HepG2 (cell line): ENCODE data around the gene KMT5C. TPM values are rescaled to one million over a fixed set of nuclear protein-coding genes. Genes with fewer than 3 reads are reported as not detected.

Experiments
- ATAC-seq: fragments of 200-7000 bp; cut with Tn5 transposase; 3 replicates; pipeline ENCODE4 v1.9.1; 2020; ENCODE audit warnings: mild to moderate bottlenecking, moderate library complexity
- BruUV-seq: library from RNA; stranded (reverse); fragments of 400-500 nt; replicated peaks from 2 replicates; lab custom pipeline; 2021; lab: Mats Ljungman, UMichigan
- CTCF ChIA-PET: fragments of 300-600 bp; formaldehyde crosslinking; extraction: SDS; loops from one replicate; lab custom pipeline; 2021; ENCODE audit warnings: low total read pairs, inconsistent platforms, low intra/inter-chr PET ratio; lab: Yijun Ruan, JAX
- POLR2A ChIA-PET: fragments of 350-600 bp; sonication (Branson Sonifier 250); formaldehyde crosslinking; loops from one replicate; lab custom pipeline; 2020; ENCODE audit warnings: antibody characterized with exemption, inconsistent platforms; lab: Yijun Ruan, JAX
- DNase-seq: peaks from one replicate; pipeline ENCODE4 v3.0.0-alpha.2; 2015; ENCODE audit warnings: low spot score
- FAIRE-seq: peaks from 3 replicates; lab custom pipeline; 2011; peaks lifted over from hg19 to GRCh38; lab: Jason Lieb, UNC
- H2AFZ ChIP-seq: one replicate; pipeline ENCODE4 v1.6.1; 2011; ENCODE audit warnings: low read length, inconsistent platforms
- H3K27ac ChIP-seq: fragments of 300-600 bp; 3 replicates; pipeline ENCODE4 v1.8.0; 2011; ENCODE audit warnings: mixed run types, mild to moderate bottlenecking, mixed read lengths, low read length, inconsistent platforms; ENCODE audit not compliant: insufficient read depth; ENCODE audit errors: extremely low read length
- H3K27me3 ChIP-seq, 2 experiments: fragments of 200-600 bp in 1 of 2; 2 replicates in 1 of 2; 3 replicates in 1 of 2; pipeline versions ENCODE4 v1.6.0 to v1.8.0; 2011; ENCODE audit warnings: low read length in 2 of 2, mild to moderate bottlenecking in 2 of 2, moderate library complexity in 2 of 2, inconsistent platforms in 1 of 2; ENCODE audit not compliant: insufficient read depth in 2 of 2, control insufficient read depth in 1 of 2
- H3K36me3 ChIP-seq, 2 experiments: fragments of 200-600 bp in 1 of 2; replicated peaks in 1 of 2; 2 replicates in 1 of 2; 3 replicates in 1 of 2; pipeline versions ENCODE4 v1.5.1 to v1.8.0; 2011; ENCODE audit warnings: low read length in 2 of 2, inconsistent platforms in 1 of 2; ENCODE audit not compliant: insufficient read depth in 2 of 2, control insufficient read depth in 1 of 2
- H3K4me1 ChIP-seq: 2 replicates; pipeline ENCODE4 v1.5.1; 2012; ENCODE audit warnings: low read length, inconsistent platforms; ENCODE audit not compliant: insufficient read depth
- H3K4me2 ChIP-seq: 2 replicates; pipeline ENCODE4 v1.6.0; 2011; ENCODE audit warnings: low read depth, low read length, inconsistent platforms
- H3K4me3 ChIP-seq, 3 experiments: fragments of 200-600 bp in 1 of 3; sonication (generic), shearing (Covaris generic) in 1 of 3; replicated peaks in 1 of 3; 2 replicates each; pipeline ENCODE4 v1.5.1; 2011 to 2016; ENCODE audit warnings: low read length in 3 of 3, inconsistent platforms in 2 of 3, low read depth in 2 of 3, mild to moderate bottlenecking in 2 of 3, control low read depth in 1 of 3, mixed read lengths in 1 of 3; ENCODE audit not compliant: insufficient read depth in 1 of 3
- H3K79me2 ChIP-seq: one replicate; pipeline ENCODE4 v1.6.1; 2011; ENCODE audit warnings: low read length, inconsistent platforms; ENCODE audit not compliant: insufficient read depth
- H3K9ac ChIP-seq: 2 replicates; pipeline ENCODE4 v1.6.0; 2011; ENCODE audit warnings: mild to moderate bottlenecking, low read depth, low read length, inconsistent platforms; ENCODE audit not compliant: insufficient read depth
- H3K9me3 ChIP-seq: 2 replicates; pipeline ENCODE4 v1.5.1; 2012; ENCODE audit warnings: mild to moderate bottlenecking, low read length
- H4K20me1 ChIP-seq: 2 replicates; pipeline ENCODE4 v1.6.0; 2011; ENCODE audit warnings: inconsistent platforms, mild to moderate bottlenecking, low read length, moderate library complexity; ENCODE audit not compliant: insufficient read depth
- NCOR1 ChIP-seq: fragments of 200-600 bp; sonication (generic); IDR thresholded peaks from 2 replicates; pipeline ENCODE4 v1.7.0; 2017; ENCODE audit warnings: antibody characterized with exemption, low read length, borderline replicate concordance
- ZNF256 ChIP-seq: sonication (generic); formaldehyde crosslinking; conservative IDR thresholded peaks from 2 replicates; pipeline ENCODE4 v1.4.0; 2020; ENCODE audit warnings: missing genetic modification reagents
- ZNF569 ChIP-seq: sonication (generic); formaldehyde crosslinking; IDR thresholded peaks from 2 replicates; pipeline ENCODE4 v1.5.0; 2020; ENCODE audit warnings: mild to moderate bottlenecking, missing genetic modification reagents, moderate library complexity, borderline replicate concordance
- ZNF761 ChIP-seq: sonication (generic); formaldehyde crosslinking; conservative IDR thresholded peaks from 2 replicates; pipeline ENCODE4 v1.4.0; 2020; ENCODE audit warnings: mild to moderate bottlenecking, missing genetic modification reagents
- ZSCAN12 ChIP-seq: sonication (generic); formaldehyde crosslinking; IDR thresholded peaks from 2 replicates; pipeline ENCODE4 v1.9.0; 2021; ENCODE audit warnings: mild to moderate bottlenecking, missing genetic modification reagents
- WGBS: methylation state at CpG from one replicate; pipeline ENCODE4 v1.1.6; 2017; ENCODE audit warnings: low lambda C conversion rate; 5-methylcytosine and 5-hydroxymethylcytosine counted together
- in situ Hi-C: cut with HindIII; loops from 2 replicates; pipeline ENCODE4 v1.10.0; 2017; ENCODE audit warnings: low pct_unique_long_range_greater_than_20kb; ENCODE audit not compliant: extremely low pct_ligation_motif_present
- intact Hi-C: fragments of 100-400 bp; cut with micrococcal nuclease; formaldehyde crosslinking; loops from one replicate; pipeline ENCODE4 v1.10.0; 2022; ENCODE audit not compliant: unreplicated experiment
- polyA plus RNA-seq, 8 experiments: library from polyadenylated mRNA; depleted of rRNA in 3 of 8; stranded (reverse) in 7 of 8; unstranded in 1 of 8; fragments of >200 nt; fragmentation: Illumina TruSeq in 4 of 8; extraction: Trizol in 4 of 8; gene quantifications; 2 replicates each; pipeline versions ENCODE4 v1.2.1 to v1.2.3, GENCODE V29; 2011 to 2016; ENCODE audit warnings: low read depth in 4 of 8, missing spikeins in 1 of 8, mixed read lengths in 1 of 8; ENCODE audit not compliant: insufficient read depth in 1 of 8
- total RNA-seq, 5 experiments: library from RNA; depleted of rRNA; stranded (reverse); fragments of >200 nt; fragmentation: Illumina TruSeq; extraction: Trizol; gene quantifications; 2 replicates each; pipeline ENCODE4 v1.2.3, GENCODE V29; 2016; ENCODE audit warnings: low read depth in 1 of 5
- TF ChIP-seq, protein P1 (sequence below): sonication (generic); formaldehyde crosslinking; IDR thresholded peaks from 2 replicates; pipeline ENCODE4 v1.8.0; 2022; ENCODE audit warnings: mild to moderate bottlenecking, missing genetic modification reagents; ENCODE audit not compliant: insufficient replicate concordance
- TF ChIP-seq, protein P2 (sequence below): IDR thresholded peaks from 2 replicates; pipeline ENCODE4 v1.6.1; 2016; ENCODE audit warnings: missing compliant biosample characterization, missing genetic modification reagents, borderline replicate concordance
- TF ChIP-seq, protein P3 (sequence below): sonication (generic); formaldehyde crosslinking; IDR thresholded peaks from 2 replicates; pipeline ENCODE4 v1.5.0; 2020; ENCODE audit warnings: mild to moderate bottlenecking, missing genetic modification reagents, borderline replicate concordance
- TF ChIP-seq, protein P4 (sequence below): sonication (generic); formaldehyde crosslinking; IDR thresholded peaks from 2 replicates; pipeline ENCODE4 v1.5.0; 2020; ENCODE audit warnings: missing genetic modification reagents
- TF ChIP-seq, protein P5 (sequence below): IDR thresholded peaks from 2 replicates; pipeline ENCODE4 v1.6.1; 2012; ENCODE audit warnings: low read depth, low read length, improper control_type of control experiment

Gene KMT5C
- total and polyA plus RNA-seq, 2 of the 13 experiments (the other 11 are each of a cell fraction or from before 2014, with no cell fraction given), result 5.5 to 9.0 TPM

DNA sequence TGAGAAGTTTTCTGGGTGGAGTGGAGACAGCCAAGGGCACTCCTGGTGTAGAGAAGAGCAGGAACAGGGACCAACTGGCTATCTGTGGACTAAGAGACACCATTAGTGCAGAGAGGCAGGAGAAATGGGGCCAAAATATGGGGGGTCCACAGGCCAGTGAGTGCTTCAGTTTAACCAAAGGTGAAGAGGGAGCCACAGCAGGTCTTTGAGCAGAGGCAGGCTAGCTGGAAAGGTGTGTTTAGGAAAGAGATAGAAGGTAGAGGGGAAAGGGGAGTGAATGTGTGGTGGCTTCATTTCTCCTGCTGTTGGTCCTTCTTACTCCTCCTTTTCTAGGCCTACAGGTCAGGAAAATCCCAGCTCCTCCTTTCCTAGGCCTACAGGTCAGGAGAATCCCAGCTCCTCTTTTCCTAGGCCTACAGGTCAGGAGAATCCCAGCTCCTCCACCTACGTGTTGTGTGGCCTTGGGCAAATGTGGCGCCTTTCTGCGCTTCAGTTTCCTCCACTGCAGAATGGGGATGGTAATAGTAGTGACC lies 42.9 kb downstream of the KMT5C start (continued):
- TF ChIP-seq, protein P1, sequence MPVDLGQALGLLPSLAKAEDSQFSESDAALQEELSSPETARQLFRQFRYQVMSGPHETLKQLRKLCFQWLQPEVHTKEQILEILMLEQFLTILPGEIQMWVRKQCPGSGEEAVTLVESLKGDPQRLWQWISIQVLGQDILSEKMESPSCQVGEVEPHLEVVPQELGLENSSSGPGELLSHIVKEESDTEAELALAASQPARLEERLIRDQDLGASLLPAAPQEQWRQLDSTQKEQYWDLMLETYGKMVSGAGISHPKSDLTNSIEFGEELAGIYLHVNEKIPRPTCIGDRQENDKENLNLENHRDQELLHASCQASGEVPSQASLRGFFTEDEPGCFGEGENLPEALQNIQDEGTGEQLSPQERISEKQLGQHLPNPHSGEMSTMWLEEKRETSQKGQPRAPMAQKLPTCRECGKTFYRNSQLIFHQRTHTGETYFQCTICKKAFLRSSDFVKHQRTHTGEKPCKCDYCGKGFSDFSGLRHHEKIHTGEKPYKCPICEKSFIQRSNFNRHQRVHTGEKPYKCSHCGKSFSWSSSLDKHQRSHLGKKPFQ (CRISPR knock-in tag), result no peak
- TF ChIP-seq ZNF256 (no peak), NCOR1 (no peak)

DNA sequence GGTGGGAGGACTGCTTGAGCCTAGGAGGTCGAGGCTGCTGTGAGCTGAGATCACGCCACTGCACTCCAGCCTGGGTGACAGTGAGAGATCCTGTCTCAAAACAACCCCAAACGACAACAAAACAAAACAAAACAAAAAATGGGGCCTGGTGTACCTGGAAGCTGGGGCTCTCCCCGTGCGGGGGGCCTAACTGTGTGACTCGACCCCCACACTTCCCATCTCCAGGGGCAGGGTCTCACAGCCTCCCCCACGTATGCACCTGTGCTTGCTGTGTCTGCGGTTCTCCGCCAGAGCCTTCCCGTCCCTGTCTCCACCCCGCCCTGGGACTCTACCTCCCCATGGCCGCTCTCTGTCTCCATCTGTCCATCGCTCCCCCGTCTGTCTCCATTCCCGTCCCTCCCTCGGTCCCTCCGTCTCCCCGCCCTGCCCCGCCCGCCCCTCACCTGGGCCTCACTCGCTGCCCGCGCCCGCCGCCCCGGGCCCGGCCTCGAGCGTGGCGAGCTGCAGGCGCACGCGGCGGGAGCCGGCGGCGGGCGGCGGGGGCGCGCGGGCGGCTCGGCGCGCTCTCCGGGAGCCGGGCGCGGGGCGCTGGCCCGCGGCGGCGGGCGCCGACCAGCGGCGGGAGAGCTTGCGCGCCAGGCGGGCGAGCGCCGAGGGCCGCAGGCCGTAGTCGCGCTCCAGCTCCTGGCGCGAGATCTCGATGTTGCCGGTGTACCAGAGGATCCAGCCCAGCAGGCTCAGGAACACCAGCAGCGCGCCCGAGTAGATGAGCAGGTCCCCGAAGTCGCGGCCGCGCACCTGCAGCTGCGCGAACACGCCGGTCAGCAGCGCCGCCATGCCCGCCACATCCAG lies 43.8 kb downstream of the KMT5C start:
- H2AFZ ChIP-seq, result no peak overlapping the region
- FAIRE-seq (no peak), DNase-seq (no peak), ATAC-seq (no peak)
- H3K4me1 ChIP-seq, result peaks cover 35% of the 10 kb centered on the region
- H3K27ac ChIP-seq, result no peak overlapping the region
- in situ Hi-C loops, result no loop called here
- H4K20me1 ChIP-seq, result peaks cover 27% of the 10 kb centered on the region
- no peaks in the 10 kb centered on the region; a peak in 1 of 5 replicates for H3K27me3 ChIP-seq
- no peaks in the 10 kb centered on the region for H3K9me3 ChIP-seq
- no peak overlapping the region for H3K4me3 ChIP-seq
- intact Hi-C loops, result no loop called here
- H3K36me3 ChIP-seq, result peaks cover 8 to 19% of the 10 kb centered on the region in 2 experiments
- H3K9ac ChIP-seq, result no peak overlapping the region
- H3K79me2 ChIP-seq, result peaks cover 30% of the 10 kb centered on the region
- POLR2A ChIA-PET, result interaction anchor here (1.3 kb wide), 1 partner anchor 50 kb away, joined by 4 read pairs; no protein-coding TSS in a partner anchor
- WGBS, result 97% methylated on average over 67 of the region's 88 CpGs
- H3K4me2 ChIP-seq, result no peak overlapping the region
- BruUV-seq, result no TSS peak
- CTCF ChIA-PET, result no interaction called here
- TF ChIP-seq ZNF761 (CRISPR knock-in tag), result no peak
- TF ChIP-seq, protein P2, sequence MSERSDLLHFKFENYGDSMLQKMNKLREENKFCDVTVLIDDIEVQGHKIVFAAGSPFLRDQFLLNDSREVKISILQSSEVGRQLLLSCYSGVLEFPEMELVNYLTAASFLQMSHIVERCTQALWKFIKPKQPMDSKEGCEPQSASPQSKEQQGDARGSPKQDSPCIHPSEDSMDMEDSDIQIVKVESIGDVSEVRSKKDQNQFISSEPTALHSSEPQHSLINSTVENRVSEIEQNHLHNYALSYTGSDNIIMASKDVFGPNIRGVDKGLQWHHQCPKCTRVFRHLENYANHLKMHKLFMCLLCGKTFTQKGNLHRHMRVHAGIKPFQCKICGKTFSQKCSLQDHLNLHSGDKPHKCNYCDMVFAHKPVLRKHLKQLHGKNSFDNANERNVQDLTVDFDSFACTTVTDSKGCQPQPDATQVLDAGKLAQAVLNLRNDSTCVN (CRISPR knock-in tag), result no peak
- TF ChIP-seq, protein P3, sequence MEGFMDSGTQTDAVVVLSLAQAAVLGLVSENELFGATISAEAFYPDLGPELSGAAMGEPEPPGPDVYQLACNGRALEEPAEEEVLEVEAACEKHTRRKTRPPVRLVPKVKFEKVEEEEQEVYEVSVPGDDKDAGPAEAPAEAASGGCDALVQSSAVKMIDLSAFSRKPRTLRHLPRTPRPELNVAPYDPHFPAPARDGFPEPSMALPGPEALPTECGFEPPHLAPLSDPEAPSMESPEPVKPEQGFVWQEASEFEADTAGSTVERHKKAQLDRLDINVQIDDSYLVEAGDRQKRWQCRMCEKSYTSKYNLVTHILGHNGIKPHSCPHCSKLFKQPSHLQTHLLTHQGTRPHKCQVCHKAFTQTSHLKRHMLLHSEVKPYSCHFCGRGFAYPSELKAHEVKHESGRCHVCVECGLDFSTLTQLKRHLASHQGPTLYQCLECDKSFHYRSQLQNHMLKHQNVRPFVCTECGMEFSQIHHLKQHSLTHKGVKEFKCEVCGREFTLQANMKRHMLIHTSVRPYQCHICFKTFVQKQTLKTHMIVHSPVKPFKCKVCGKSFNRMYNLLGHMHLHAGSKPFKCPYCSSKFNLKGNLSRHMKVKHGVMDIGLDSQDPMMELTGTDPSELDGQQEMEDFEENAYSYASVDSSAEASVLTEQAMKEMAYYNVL (CRISPR knock-in tag), result no peak
- TF ChIP-seq ZNF569 (CRISPR knock-in tag), result no peak
- TF ChIP-seq, protein P4, sequence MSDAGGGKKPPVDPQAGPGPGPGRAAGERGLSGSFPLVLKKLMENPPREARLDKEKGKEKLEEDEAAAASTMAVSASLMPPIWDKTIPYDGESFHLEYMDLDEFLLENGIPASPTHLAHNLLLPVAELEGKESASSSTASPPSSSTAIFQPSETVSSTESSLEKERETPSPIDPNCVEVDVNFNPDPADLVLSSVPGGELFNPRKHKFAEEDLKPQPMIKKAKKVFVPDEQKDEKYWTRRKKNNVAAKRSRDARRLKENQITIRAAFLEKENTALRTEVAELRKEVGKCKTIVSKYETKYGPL (CRISPR knock-in tag), result no peak
- TF ChIP-seq ZSCAN12 (CRISPR knock-in tag), result no peak
- TF ChIP-seq, protein P5, sequence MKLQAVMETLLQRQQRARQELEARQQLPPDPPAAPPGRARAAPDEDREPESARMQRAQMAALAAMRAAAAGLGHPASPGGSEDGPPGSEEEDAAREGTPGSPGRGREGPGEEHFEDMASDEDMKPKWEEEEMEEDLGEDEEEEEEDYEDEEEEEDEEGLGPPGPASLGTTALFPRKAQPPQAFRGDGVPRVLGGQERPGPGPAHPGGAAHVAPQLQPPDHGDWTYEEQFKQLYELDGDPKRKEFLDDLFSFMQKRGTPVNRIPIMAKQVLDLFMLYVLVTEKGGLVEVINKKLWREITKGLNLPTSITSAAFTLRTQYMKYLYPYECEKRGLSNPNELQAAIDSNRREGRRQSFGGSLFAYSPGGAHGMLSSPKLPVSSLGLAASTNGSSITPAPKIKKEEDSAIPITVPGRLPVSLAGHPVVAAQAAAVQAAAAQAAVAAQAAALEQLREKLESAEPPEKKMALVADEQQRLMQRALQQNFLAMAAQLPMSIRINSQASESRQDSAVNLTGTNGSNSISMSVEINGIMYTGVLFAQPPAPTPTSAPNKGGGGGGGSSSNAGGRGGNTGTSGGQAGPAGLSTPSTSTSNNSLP, result no peak
